ENCODE measurements around the gene NRSN2.

The NRSN2 gene

DNA sequence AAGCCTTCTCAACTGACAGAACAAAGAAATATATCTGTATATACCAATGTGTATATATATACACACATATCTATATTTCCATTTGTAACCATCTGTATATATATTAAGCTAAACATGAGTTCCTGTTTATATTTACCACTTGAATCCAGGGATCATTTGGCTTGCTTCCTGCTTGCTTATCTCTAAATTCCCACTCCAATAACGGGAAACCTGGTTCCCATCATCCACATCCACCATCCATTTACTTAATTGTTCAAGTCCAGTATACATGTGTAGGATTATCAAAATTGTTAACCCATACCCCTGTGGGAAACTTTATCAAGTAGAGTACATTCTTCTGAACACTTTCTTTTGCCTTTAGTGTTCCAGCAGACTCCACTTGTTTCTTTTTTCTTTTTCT is 34.0 kb upstream of the NRSN2 start:
- peaks cover 14% of the 10 kb centered on the region for H3K4me1 Mint-ChIP-seq (ENCODE audit: low read depth)
- no peaks in the 10 kb centered on the region for H3K36me3 Mint-ChIP-seq (ENCODE audit: low read depth)
- no peaks in the 10 kb centered on the region for H3K27me3 Mint-ChIP-seq (ENCODE audit: low read depth)
- no peaks in the 10 kb centered on the region for H3K9me3 Mint-ChIP-seq
- no peak overlapping the region for H3K4me3 Mint-ChIP-seq
- H3K27ac Mint-ChIP-seq = no peak overlapping the region

DNA sequence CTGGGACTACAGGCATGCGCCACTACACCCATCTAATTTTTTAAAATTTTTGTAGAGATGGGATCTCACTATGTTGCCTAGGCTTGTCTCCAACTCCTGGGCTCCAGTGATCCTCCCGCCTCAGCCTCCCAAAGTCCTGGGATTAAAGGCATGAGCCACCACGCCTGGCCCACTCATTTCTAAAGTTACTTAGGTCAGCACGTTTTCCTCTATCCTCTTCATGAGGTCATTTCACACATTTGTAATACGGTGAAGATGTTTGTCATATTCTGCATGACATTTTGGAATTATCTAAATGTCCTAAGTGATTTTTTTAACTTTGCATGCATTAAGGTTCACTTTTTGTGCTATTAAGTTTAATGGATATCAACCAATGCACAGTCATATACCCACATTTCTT is 33.5 kb upstream of the NRSN2 start:
- Mint-ChIP-seq H3K27ac (no peak overlapping the region), H3K4me1 (ENCODE audit: low read depth) (peaks cover 14% of the 10 kb centered on the region), H3K4me3 (no peak overlapping the region), H3K27me3 (ENCODE audit: low read depth) (no peaks in the 10 kb centered on the region), H3K9me3 (no peaks in the 10 kb centered on the region), H3K36me3 (ENCODE audit: low read depth) (no peaks in the 10 kb centered on the region)

DNA sequence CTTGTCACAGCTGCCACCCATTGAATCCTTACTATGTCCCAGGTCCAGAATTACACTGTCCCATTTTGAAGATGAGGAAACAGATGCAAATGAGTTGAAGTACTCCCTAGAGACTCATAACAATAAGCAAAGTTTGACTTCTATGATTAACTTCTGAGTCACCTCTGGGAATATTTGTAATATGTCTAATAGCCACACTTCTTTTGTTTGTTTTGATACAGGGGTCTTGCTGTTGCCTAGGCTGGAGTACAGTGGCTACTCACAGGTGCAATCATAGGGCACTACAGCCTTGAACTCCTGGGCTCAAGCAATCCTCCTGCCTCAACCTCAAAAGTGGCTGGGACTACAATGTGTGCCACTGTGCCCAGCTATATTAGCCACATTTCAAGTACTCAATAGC is 33.0 kb upstream of the NRSN2 start:
- Mint-ChIP-seq H3K27me3 (ENCODE audit: low read depth) (no peaks in the 10 kb centered on the region), H3K9me3 (no peaks in the 10 kb centered on the region), H3K4me3 (no peak overlapping the region), H3K36me3 (ENCODE audit: low read depth) (no peaks in the 10 kb centered on the region), H3K27ac (no peak overlapping the region), H3K4me1 (ENCODE audit: low read depth) (peaks cover 14% of the 10 kb centered on the region)

DNA sequence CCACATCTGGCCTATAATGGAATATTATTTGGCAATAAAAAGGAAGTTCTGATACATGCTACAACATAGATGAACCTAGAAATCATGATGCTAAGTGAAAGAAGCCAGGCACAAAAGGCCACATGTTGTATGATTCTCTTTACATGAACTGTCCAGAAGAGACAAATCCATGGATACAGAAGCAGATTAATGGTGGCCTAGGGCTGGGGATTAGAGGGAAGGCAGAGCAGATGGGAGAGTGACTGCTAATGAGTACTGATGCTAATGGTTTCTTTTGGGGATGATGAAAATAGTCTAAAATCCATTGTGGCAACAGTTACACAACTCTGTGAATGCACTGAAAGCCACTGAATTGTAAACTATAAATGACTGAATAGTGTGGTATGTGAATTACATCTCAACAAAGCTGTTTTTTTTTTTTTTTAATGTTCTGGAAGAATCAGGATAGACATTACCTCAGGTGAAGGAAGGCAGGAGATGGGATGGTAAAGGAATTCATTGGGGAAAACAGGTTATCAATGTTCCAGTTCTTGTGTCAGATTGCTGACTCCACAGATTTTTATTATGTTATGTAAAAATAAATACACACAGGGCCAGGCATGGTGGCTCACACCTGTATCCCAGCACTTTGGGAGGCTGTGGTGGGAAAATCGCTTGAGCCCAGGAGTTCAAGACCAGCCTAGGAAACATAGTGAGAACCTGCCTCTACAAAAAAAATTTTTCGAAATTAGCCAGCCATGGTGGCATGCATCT is 30.4 kb upstream of the NRSN2 start:
- no peak overlapping the region for H3K4me3 Mint-ChIP-seq
- H3K27me3 Mint-ChIP-seq (ENCODE audit: low read depth) = peaks cover 6% of the 10 kb centered on the region
- H3K36me3 Mint-ChIP-seq (ENCODE audit: low read depth) = peaks cover 1% of the 10 kb centered on the region
- H3K27ac Mint-ChIP-seq = no peak overlapping the region
- H3K9me3 Mint-ChIP-seq = no peaks in the 10 kb centered on the region
- peaks cover 3% of the 10 kb centered on the region for H3K4me1 Mint-ChIP-seq (ENCODE audit: low read depth)

DNA sequence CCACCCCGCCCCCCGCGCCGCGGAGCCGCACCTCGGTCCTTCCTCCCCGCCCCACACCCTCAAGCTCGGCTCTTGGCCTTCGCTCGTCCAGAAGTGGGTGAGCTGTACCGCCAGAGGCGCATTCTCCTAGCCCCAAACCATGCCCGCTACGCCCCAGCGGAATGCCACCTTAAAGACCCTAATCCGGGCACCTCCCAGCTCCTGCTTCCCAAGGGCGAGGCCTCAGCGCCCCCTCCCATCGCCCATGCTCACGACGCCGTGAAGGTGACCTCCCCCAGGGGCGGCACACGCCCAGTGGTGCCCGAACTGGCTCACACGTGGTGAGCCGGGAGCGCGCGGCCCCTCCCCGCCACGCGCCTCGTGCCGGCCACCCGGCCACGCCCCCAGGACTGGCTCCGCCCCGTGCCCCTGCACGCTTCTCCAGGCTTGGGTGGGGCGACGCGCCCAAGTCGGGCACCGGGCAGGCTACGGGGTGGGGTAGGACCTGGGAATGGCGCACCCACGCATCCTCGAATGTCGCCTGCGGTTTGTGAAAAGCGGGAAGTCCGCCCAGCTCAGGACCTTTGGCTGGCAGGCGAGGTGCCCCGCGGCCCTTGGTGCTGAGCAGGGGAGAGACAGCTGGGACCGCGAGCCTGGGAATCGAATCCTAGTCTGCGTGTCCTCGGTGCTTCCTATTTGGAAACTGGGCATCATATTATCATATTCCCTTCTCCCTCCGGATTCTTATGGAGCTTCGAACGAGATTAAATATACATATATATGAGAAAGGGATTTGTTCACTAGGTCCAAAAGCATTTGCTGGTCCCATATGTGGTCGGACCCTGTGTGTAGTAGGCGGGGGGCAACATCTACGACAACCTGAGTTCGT is 22.5 kb upstream of the NRSN2 start:
- Mint-ChIP-seq H3K27ac (peak overlapping the region; percentile 72), H3K4me3 (peak overlapping the region; percentile 86), H3K4me1 (ENCODE audit: low read depth) (peaks cover 10% of the 10 kb centered on the region), H3K9me3 (no peaks in the 10 kb centered on the region), H3K36me3 (ENCODE audit: low read depth) (peaks cover 1% of the 10 kb centered on the region), H3K27me3 (ENCODE audit: low read depth) (peaks cover 6% of the 10 kb centered on the region)

DNA sequence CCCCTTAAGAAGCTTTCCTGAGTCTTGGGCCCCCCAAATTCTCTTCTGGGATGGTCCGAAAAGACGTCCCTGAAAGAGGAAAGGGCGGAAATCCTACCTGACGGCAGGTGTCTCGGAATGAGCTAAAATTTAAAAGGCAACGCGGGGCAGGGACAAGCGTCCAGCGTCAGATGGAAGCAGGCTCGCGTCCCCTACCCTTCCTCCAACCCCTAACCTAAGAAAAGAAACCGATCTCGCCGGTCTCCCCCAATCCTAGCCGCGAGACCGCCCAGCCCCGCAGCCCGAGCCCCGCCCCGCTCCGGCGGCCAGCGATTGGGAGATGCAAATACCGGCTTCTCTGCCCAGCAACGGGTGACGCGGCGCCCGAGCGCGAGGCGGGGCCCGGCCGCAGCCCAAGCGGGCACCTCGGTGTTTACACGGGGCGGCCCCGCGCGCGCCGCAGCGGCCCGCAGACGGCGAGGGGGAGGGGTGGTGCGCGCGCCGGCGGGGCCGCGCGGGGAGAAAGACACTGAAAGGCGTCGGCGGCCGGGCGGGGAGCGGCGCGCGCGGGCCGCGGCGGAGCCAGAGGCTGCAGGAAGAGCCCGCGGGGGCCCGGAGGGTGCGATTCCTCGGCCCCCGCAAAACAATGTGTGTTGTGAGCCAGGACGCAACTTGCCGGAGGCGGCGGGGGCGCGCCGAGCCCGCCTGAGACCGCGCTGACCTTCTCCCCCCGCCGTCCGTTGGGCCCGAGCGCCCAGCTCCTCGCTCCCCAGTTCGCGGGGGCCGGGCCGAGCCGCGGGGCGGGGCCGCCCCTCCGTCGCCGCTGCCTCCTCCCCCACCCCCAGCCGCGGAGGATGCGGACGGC is 21.6 kb upstream of the NRSN2 start, which contains the start of gene SOX12:
SOX12 (plus strand) TSS at position 508 of the 844 bp plus-strand sequence. CDS start 373 bp downstream, outside the sequence.
- peak within 1 kb of the TSS; percentile 86 for H3K4me3 Mint-ChIP-seq
- H3K4me1 Mint-ChIP-seq (ENCODE audit: low read depth) = peaks cover 10% of the 10 kb centered on the region
- H3K9me3 Mint-ChIP-seq = no peaks in the 10 kb centered on the region
- H3K27ac Mint-ChIP-seq = peak within 1 kb of the TSS; percentile 72
- peaks cover under 1% of the 10 kb centered on the region for H3K36me3 Mint-ChIP-seq (ENCODE audit: low read depth)
- peaks cover 5% of the 10 kb centered on the region for H3K27me3 Mint-ChIP-seq (ENCODE audit: low read depth)

DNA sequence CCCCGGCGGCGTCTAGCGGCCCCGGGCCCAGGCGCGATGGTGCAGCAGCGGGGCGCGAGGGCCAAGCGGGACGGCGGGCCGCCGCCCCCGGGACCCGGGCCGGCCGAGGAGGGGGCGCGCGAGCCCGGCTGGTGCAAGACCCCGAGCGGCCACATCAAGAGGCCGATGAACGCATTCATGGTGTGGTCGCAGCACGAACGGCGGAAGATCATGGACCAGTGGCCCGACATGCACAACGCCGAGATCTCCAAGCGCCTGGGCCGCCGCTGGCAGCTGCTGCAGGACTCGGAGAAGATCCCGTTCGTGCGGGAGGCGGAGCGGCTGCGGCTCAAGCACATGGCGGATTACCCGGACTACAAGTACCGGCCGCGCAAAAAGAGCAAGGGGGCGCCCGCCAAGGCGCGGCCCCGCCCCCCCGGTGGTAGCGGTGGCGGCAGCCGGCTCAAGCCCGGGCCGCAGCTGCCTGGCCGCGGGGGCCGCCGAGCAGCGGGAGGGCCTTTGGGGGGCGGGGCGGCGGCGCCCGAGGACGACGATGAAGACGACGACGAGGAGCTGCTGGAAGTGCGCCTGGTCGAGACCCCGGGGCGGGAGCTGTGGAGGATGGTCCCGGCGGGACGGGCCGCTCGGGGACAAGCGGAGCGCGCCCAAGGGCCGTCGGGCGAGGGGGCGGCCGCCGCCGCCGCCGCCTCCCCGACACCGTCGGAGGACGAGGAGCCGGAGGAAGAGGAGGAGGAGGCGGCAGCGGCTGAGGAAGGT is 20.8 kb upstream of the NRSN2 start:
- Mint-ChIP-seq H3K27ac (no peak overlapping the region), H3K9me3 (no peaks in the 10 kb centered on the region), H3K36me3 (ENCODE audit: low read depth) (no peaks in the 10 kb centered on the region), H3K27me3 (ENCODE audit: low read depth) (no peaks in the 10 kb centered on the region), H3K4me3 (peak overlapping the region; percentile 76), H3K4me1 (ENCODE audit: low read depth) (peaks cover 13% of the 10 kb centered on the region)

DNA sequence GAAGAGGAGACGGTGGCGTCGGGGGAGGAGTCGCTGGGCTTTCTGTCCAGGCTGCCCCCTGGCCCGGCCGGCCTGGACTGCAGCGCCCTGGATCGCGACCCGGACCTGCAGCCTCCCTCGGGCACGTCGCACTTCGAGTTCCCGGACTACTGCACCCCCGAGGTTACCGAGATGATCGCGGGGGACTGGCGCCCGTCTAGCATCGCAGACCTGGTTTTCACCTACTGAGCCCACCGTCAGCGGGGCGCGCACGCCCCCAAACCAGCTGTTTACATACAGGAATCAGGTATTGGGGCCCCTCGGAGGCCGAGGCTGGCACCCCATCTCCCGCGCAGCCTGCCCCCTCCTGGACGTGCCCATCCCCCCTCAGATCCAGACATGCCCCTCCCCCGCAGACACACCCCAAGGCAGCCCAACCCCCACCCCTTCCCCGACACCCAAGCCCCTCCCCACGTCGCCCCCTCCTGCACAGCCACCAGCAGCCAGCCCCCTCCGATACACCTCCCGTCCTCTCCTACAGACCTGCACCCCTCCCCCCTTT is 20.2 kb upstream of the NRSN2 start:
- no peaks in the 10 kb centered on the region for H3K36me3 Mint-ChIP-seq (ENCODE audit: low read depth)
- H3K27ac Mint-ChIP-seq = no peak overlapping the region
- H3K4me3 Mint-ChIP-seq = peak overlapping the region; percentile 73
- no peaks in the 10 kb centered on the region for H3K9me3 Mint-ChIP-seq
- H3K27me3 Mint-ChIP-seq (ENCODE audit: low read depth) = no peaks in the 10 kb centered on the region
- peaks cover 13% of the 10 kb centered on the region for H3K4me1 Mint-ChIP-seq (ENCODE audit: low read depth)

DNA sequence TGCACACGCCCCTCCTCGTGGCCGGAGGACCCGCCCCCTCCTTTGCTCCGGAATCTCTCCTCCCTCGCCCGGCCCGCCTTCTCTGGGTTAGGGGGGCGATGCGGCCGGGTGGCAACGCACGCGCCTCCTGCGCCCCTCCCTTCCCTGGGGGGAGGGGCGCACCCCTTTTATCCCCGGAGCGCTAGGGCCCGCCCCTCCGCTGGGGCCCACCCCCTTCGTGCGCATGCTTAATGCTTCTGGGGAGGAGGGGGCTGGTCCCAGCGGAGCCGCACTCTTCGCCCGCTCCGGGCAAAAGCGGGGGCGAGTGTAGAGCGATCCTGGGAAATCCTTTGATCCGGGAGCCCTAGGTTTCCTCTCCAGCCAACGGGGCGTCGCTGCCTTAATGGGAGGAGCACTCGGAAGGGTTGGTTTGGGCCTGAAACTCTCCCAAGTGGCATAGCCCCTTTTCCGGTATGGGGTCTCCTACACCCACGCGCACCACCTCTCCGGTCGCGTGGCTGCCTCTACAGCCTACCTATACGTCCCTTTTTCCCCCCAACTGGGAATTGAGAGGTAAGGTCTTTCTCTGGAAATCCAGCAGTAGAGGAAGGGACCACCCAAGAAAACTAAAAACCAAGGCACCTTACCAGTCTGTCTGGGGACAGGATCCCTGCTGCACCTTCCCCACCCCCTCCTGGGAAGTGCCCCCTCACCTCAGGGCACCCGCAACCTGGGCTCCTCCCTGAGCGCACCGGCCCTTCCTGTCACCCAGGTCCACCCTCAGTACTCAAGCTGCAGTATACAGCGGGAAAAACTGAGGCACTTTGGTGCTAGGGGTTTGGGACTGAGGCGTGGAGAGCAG is 19.5 kb upstream of the NRSN2 start:
- Mint-ChIP-seq H3K9me3 (no peaks in the 10 kb centered on the region), H3K4me3 (peak overlapping the region; percentile 73), H3K27me3 (ENCODE audit: low read depth) (no peaks in the 10 kb centered on the region), H3K27ac (no peak overlapping the region), H3K4me1 (ENCODE audit: low read depth) (peaks cover 13% of the 10 kb centered on the region), H3K36me3 (ENCODE audit: low read depth) (no peaks in the 10 kb centered on the region)

DNA sequence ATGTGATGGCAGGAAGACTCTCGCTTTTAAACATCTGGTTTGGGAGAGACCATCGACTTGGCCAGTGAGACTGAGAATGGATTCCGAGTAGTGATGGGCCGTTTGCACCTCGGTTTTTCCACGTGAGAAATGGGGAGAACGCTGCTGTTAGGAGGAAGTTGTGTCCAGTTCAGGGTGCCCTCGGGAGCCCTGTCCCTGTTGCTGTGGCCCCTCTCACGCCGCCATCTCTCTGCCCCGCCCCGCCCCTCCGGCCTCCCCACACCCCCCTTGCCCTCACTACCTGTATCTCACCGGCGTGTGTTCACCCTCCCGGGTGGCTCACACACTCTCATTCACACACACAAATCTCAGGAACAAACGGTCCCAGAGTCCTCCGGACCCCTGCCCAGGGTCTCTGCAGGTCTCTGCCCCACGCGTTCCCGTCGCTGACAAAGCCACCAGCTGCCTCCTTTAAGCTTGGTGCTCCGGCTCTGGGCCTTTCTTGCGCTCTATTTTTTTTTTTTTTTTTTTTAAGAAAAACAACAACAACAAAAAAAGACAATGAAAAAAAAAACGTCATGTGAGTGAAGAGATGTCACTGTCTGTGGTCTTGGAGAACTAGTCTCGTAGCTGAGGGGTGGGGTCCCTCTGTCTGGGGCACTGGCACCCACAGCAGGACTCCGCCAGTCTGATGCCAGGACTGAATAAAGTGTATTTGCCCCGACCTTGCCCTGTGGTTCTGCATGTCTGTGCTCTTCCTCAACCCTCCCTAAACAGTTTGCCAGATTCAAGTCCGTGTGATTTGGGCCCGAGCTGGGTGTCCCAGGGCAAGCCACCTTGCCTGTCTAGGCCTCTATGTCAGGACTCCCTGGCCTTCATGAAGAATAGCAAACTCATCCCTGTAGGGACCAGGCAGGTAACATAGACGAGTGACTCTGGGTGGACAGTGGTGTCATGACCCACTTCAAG is 18.6 kb upstream of the NRSN2 start:
- Mint-ChIP-seq H3K27me3 (ENCODE audit: low read depth) (no peaks in the 10 kb centered on the region), H3K36me3 (ENCODE audit: low read depth) (no peaks in the 10 kb centered on the region), H3K9me3 (no peaks in the 10 kb centered on the region), H3K4me3 (peak overlapping the region; percentile 72), H3K27ac (peak overlapping the region; percentile 22), H3K4me1 (ENCODE audit: low read depth) (peaks cover 13% of the 10 kb centered on the region)

DNA sequence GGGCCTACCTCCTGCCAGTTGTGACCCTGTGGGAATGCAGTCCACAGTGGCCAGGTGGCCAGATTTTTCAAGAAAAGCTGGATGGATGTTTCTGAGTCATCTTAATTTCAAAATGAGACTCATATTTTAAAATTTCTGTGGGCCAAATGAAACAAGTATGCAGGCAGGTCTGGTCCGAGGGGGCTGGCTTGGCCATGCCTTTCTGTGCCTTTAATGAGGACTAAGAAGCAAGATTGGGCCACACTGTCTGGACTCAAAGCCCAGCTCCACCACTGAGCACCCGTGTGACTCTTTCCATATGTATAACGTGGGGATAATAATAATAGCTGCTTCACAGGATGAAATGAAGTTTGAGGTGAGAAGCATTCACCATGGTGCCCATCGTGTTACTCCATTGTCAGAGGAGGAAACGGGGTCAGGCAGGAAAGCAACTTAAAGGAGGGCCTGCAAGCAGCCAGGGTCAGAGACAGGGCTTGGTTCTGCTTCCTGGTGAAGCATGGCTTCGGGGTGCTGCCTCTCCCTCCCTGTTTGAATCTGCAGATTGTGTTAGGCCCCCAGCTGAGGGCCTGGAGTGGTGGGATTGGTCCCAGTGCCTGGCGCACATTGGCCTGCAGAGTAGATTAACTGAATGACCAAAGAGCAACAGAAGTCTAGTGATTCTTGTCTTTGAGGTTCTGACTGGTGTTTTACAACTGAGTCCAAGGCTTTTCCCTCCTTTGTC is 17.8 kb upstream of the NRSN2 start:
- Mint-ChIP-seq H3K4me3 (no peak overlapping the region), H3K4me1 (ENCODE audit: low read depth) (peaks cover 13% of the 10 kb centered on the region)

DNA sequence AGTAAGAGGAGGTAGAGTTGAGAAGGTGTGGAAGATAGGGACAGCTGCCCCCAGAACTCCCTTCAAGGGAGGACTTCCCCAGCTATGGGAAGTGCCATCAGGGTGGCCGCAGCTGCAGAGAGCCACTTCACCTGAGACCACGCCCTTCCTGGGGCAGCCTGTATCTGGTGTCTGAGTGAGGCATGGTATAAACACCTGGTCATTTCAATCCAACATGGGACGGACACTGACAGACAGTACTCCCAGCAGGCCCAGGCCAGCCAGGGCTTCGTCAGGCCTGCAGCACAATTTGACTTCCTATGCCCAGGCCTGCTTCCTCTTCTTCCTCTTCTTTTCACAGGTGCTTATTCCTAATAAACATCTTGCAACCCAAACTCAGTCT is 17.1 kb upstream of the NRSN2 start:
- no peak overlapping the region for H3K4me3 Mint-ChIP-seq
- no peak overlapping the region for H3K27ac Mint-ChIP-seq
- peaks cover 9% of the 10 kb centered on the region for H3K4me1 Mint-ChIP-seq (ENCODE audit: low read depth)
- no peaks in the 10 kb centered on the region for H3K27me3 Mint-ChIP-seq (ENCODE audit: low read depth)
- H3K36me3 Mint-ChIP-seq (ENCODE audit: low read depth) = no peaks in the 10 kb centered on the region
- H3K9me3 Mint-ChIP-seq = no peaks in the 10 kb centered on the region

More for the DNA sequence above, 17.8 kb upstream of the NRSN2 start:
- H3K9me3 Mint-ChIP-seq = no peaks in the 10 kb centered on the region
- H3K36me3 Mint-ChIP-seq (ENCODE audit: low read depth) = no peaks in the 10 kb centered on the region
- H3K27me3 Mint-ChIP-seq (ENCODE audit: low read depth) = no peaks in the 10 kb centered on the region
- peak overlapping the region; percentile 12 for H3K27ac Mint-ChIP-seq
